Body of pancreas (tissue), 4 donors: ENCODE measurements around the gene SLTM. TPM values are rescaled to one million over a fixed set of nuclear protein-coding genes. Genes with fewer than 3 reads are reported as not detected.

ENCODE experiments used
- ATAC-seq: fragments of 150-250 bp; one replicate; pipeline ENCODE4 v1.9.1; 2016
- DNase-seq, 4 donors: peaks; one replicate each; pipeline ENCODE4 v3.0.0-alpha.2; 2019
- H3K27ac ChIP-seq, 4 donors: fragments of 200-600 bp; sonication (generic); 1 replicate in 3 of 4; 2 replicates in 1 of 4; pipeline versions ENCODE4 v1.5.1 to v1.6.1; 2016 to 2019; ENCODE audit warnings: mild to moderate bottlenecking in 1 of 4, mixed read lengths in 1 of 4, moderate library complexity in 1 of 4
- H3K27me3 ChIP-seq, 2 donors: fragments of 200-600 bp; sonication (generic); one replicate each; pipeline ENCODE4 v1.6.0; 2016; ENCODE audit warnings: mild to moderate bottlenecking in 1 of 2
- H3K36me3 ChIP-seq, 2 donors: fragments of 200-600 bp; sonication (generic); replicated peaks in 1 of 2; 2 replicates each; pipeline ENCODE4 v1.5.1; 2016; ENCODE audit warnings: low read depth in 2 of 2; ENCODE audit not compliant: insufficient read depth in 1 of 2
- H3K4me1 ChIP-seq: fragments of 200-600 bp; sonication (generic); one replicate; pipeline ENCODE4 v1.6.0; 2016
- H3K4me3 ChIP-seq, 2 donors: fragments of 200-600 bp; sonication (generic); 1 replicate in 1 of 2; 2 replicates in 1 of 2; pipeline ENCODE4 v1.5.1; 2016 to 2019
- H3K9me3 ChIP-seq, 3 donors: fragments of 200-600 bp; sonication (generic); 1 replicate in 2 of 3; 2 replicates in 1 of 3; pipeline ENCODE4 v1.5.1; 2016
- CTCF ChIP-seq, 7 experiments: fragments of 450-650 bp in 4 of 7; fragments of 200-600 bp in 3 of 7; sonication (generic) in 3 of 7; IDR thresholded peaks; one replicate each; pipeline ENCODE4 v1.5.1; 2016 to 2019; ENCODE audit warnings: antibody characterized with exemption in 7 of 7
- POLR2A ChIP-seq, 3 donors: fragments of 450-650 bp; IDR thresholded peaks; one replicate each; pipeline ENCODE4 v1.6.1; 2016; ENCODE audit warnings: antibody characterized with exemption in 3 of 3, mild to moderate bottlenecking in 2 of 3
- WGBS, 2 donors: methylation state at CpG; one replicate each; pipeline ENCODE4 v1.1.5; 2017; 5-methylcytosine and 5-hydroxymethylcytosine counted together
- intact Hi-C: fragments of 100-400 bp; cut with DNase I; formaldehyde crosslinking; loops from one replicate; pipeline ENCODE4 v1.15.1; 2023
- small RNA-seq: library from RNA; depleted of rRNA; stranded (forward); fragments of <200 nt; gene quantifications from one replicate; pipeline ENCODE3, GENCODE V24; 2016
- total RNA-seq, 2 donors: library from RNA; depleted of rRNA; stranded (reverse); fragments of >200 nt; gene quantifications; one replicate each; pipeline ENCODE4 v1.1.0, GENCODE V29; 2016

SLTM gene
- total RNA-seq, 2 donors from 2014 or later, result 56.0 to 95.3 TPM

GRCh38 chr15:58830556-58830955 lies 102.9 kb downstream of the SLTM start:
- H3K27ac ChIP-seq, result no peak overlapping the region
- ATAC-seq (no peak), DNase-seq (no peak)
- intact Hi-C loops, result no loop called here
- no peaks in the 10 kb centered on the region for H3K36me3 ChIP-seq
- TF ChIP-seq CTCF (IDR thresholded peaks at IDR 0.05), result no peak
- no peak for TF ChIP-seq POLR2A (IDR thresholded peaks at IDR 0.05)
- WGBS, 2 donors, result 97 to 98% methylated on average over 2 of the region's 2 CpGs
- H3K27me3 ChIP-seq, result no peaks in the 10 kb centered on the region
- H3K4me3 ChIP-seq, result no peak overlapping the region
- no peaks in the 10 kb centered on the region for H3K4me1 ChIP-seq
- H3K9me3 ChIP-seq, result no peaks in the 10 kb centered on the region

Small RNA genes lying within 50 kb of the gene (small RNA-seq; reads per million reads assigned to genes)
- gene ZNF444P1, result not detected

Other genes with a start within 250 kb of the SLTM start
- gene ADAM10, start 184.0 kb downstream of the SLTM start, total RNA-seq, result 10 to 100 TPM; 29.1 to 35.6 TPM
- 10 to 100 TPM in 1 of 2 donors, 1 to 10 TPM in 1; 8.9 to 11.9 TPM for gene MINDY2, start 162.4 kb downstream of the SLTM start, total RNA-seq
- gene RNF111, start 54.0 kb upstream of the SLTM start, total RNA-seq, result 10 to 100 TPM in 1 of 2 donors, 1 to 10 TPM in 1; 6.9 to 22.8 TPM
- under 1 TPM in 1 of 2 donors, not detected in 1; 0.26 TPM for gene CCNB2, start 171.5 kb upstream of the SLTM start, total RNA-seq